Gastroesophageal sphincter (tissue), 3 donors: ENCODE data around the gene CCDC34.

Experiments
- EP300 ChIP-seq: sonication (generic); formaldehyde crosslinking; IDR thresholded peaks from one replicate; pipeline ENCODE4 v1.6.1; 2017; ENCODE audit warnings: antibody characterized with exemption, mild to moderate bottlenecking
- POLR2A ChIP-seq, 2 donors: fragments of 450-650 bp; IDR thresholded peaks; one replicate each; pipeline ENCODE4 v1.6.1; 2017; ENCODE audit warnings: antibody characterized with exemption in 2 of 2, mild to moderate bottlenecking in 2 of 2, moderate library complexity in 1 of 2
- TF ChIP-seq, protein P1 (sequence below), 4 experiments: fragments of 200-600 bp in 2 of 4; fragments of 450-650 bp in 2 of 4; sonication (generic) in 1 of 4; IDR thresholded peaks; one replicate each; pipeline ENCODE4 v1.5.1; 2017 to 2019; ENCODE audit warnings: antibody characterized with exemption in 4 of 4, mild to moderate bottlenecking in 2 of 4, moderate library complexity in 2 of 4

DNA sequence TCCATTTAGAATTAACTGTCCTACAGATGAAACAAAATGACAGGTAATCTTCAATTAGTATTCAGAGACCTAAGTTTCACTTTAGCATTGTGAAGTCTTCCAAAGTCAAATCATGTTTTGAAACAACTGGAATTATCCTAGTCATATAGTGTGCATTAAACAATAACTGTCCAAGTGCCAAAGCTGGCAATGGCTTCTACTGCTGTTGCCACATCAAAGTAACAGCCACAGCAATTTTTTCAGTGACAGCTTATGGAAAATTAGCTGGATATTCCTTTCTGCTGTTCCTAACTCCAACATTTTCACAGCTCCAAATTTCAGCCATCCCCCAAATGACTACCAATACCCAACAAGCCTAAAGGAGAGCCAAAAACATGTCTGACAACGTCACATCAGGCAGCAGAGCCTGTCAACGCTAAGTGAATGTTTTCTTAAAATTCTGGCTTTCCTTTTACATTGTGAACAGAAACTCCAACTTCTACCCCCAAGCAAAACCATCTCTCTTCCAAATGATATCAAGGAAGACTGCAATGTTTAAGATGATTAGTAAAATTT is 45.3 kb upstream of the CCDC34 start:
- TF ChIP-seq POLR2A (IDR thresholded peaks at IDR 0.05): no peak
- TF ChIP-seq, protein P1, sequence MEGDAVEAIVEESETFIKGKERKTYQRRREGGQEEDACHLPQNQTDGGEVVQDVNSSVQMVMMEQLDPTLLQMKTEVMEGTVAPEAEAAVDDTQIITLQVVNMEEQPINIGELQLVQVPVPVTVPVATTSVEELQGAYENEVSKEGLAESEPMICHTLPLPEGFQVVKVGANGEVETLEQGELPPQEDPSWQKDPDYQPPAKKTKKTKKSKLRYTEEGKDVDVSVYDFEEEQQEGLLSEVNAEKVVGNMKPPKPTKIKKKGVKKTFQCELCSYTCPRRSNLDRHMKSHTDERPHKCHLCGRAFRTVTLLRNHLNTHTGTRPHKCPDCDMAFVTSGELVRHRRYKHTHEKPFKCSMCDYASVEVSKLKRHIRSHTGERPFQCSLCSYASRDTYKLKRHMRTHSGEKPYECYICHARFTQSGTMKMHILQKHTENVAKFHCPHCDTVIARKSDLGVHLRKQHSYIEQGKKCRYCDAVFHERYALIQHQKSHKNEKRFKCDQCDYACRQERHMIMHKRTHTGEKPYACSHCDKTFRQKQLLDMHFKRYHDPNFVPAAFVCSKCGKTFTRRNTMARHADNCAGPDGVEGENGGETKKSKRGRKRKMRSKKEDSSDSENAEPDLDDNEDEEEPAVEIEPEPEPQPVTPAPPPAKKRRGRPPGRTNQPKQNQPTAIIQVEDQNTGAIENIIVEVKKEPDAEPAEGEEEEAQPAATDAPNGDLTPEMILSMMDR (IDR thresholded peaks at IDR 0.05): no peak
- TF ChIP-seq EP300: no peak
